Activated naive CD4-positive, alpha-beta T cell treated with anti-CD3 and anti-CD28 coated beads, Interleukin-2, amount 50 U/mL, for 72 hours (primary cell): ENCODE results near the gene PCYT2. TPM values are rescaled to one million over a fixed set of nuclear protein-coding genes. Genes with fewer than 3 reads are reported as not detected.

Source experiments
- total RNA-seq, 2 donors: library from RNA; stranded (reverse); gene quantifications; one replicate each; pipeline ENCODE4 v1.2.3, GENCODE V29; 2022

The PCYT2 gene
- total RNA-seq, 2 donors from 2014 or later = 16.4 to 20.1 TPM

Other genes with a start within 250 kb of the PCYT2 start
- gene OXLD1, start 244.8 kb downstream of the PCYT2 start, total RNA-seq = 10 to 100 TPM; 20.1 to 43.7 TPM
- 10 to 100 TPM; 35.0 to 38.7 TPM for gene CCDC137, start 244.7 kb downstream of the PCYT2 start, total RNA-seq
- gene ARL16, start 227.6 kb downstream of the PCYT2 start, total RNA-seq = 10 to 100 TPM; 12.6 to 30.6 TPM
- 100 to 1,000 TPM; 111 to 168 TPM for gene HGS, start 227.4 kb downstream of the PCYT2 start, total RNA-seq
- 100 to 1,000 TPM in 1 of 2 donors, 10 to 100 TPM in 1; 61.8 to 105 TPM for gene MRPL12, start 208.0 kb downstream of the PCYT2 start, total RNA-seq
- gene SLC25A10, start 199.1 kb downstream of the PCYT2 start, total RNA-seq = 10 to 100 TPM; 23.0 to 27.8 TPM
- gene GCGR, start 107.2 kb downstream of the PCYT2 start, total RNA-seq = not detected
- 10 to 100 TPM; 40.4 to 55.3 TPM for gene MCRIP1, start 78.1 kb downstream of the PCYT2 start, total RNA-seq
- not detected for gene PPP1R27, start 76.3 kb downstream of the PCYT2 start, total RNA-seq
- gene P4HB, start 50.9 kb downstream of the PCYT2 start, total RNA-seq = 100 to 1,000 TPM; 382 to 460 TPM
- 100 to 1,000 TPM; 328 to 513 TPM for gene ARHGDIA, start 40.1 kb downstream of the PCYT2 start, total RNA-seq
- 100 to 1,000 TPM; 186 TPM for gene ALYREF, start 19.8 kb downstream of the PCYT2 start, total RNA-seq
- gene ANAPC11, start 19.7 kb downstream of the PCYT2 start, total RNA-seq = 100 to 1,000 TPM; 122 to 154 TPM
- gene NPB, start 9.2 kb downstream of the PCYT2 start, total RNA-seq = under 1 TPM in 1 of 2 donors, not detected in 1; 0.27 TPM
- 10 to 100 TPM; 35.7 to 43.7 TPM for gene SIRT7, start 6.8 kb upstream of the PCYT2 start, total RNA-seq
- 10 to 100 TPM; 19.6 to 35.2 TPM for gene MAFG, start 16.3 kb upstream of the PCYT2 start, total RNA-seq
- 10 to 100 TPM; 30.3 to 75.1 TPM for gene PYCR1, start 25.9 kb upstream of the PCYT2 start, total RNA-seq
- not detected for gene MYADML2, start 35.8 kb upstream of the PCYT2 start, total RNA-seq
- 1 to 10 TPM in 1 of 2 donors, under 1 TPM in 1; 0.39 to 1.1 TPM for gene NOTUM, start 49.8 kb upstream of the PCYT2 start, total RNA-seq
- 10 to 100 TPM; 19.7 to 62.3 TPM for gene ASPSCR1, start 66.2 kb upstream of the PCYT2 start, total RNA-seq
- gene CENPX, start 111.5 kb upstream of the PCYT2 start, total RNA-seq = 10 to 100 TPM; 47.8 to 62.7 TPM
- gene LRRC45, start 111.9 kb upstream of the PCYT2 start, total RNA-seq = 10 to 100 TPM; 16.7 TPM
- 10 to 100 TPM in 1 of 2 donors, 1 to 10 TPM in 1; 5.7 to 13.5 TPM for gene RAC3, start 120.3 kb upstream of the PCYT2 start, total RNA-seq
- gene DCXR, start 126.3 kb upstream of the PCYT2 start, total RNA-seq = 100 to 1,000 TPM in 1 of 2 donors, 10 to 100 TPM in 1; 85.5 to 128 TPM
- 10 to 100 TPM; 21.5 to 24.2 TPM for gene RFNG, start 140.4 kb upstream of the PCYT2 start, total RNA-seq
- 10 to 100 TPM; 60.3 to 77.1 TPM for gene GPS1, start 140.5 kb upstream of the PCYT2 start, total RNA-seq
- gene DUS1L, start 154.4 kb upstream of the PCYT2 start, total RNA-seq = 100 to 1,000 TPM in 1 of 2 donors, 10 to 100 TPM in 1; 86.2 to 103 TPM
- gene FASN, start 186.8 kb upstream of the PCYT2 start, total RNA-seq = 100 to 1,000 TPM in 1 of 2 donors, 10 to 100 TPM in 1; 82.6 to 171 TPM